Measurements from ENCODE around the gene MB.
"Not testable (repeated sequence)": the region's sequence is repeated elsewhere in the genome, so short reads cannot be mapped to it uniquely, and the experiment has no call there.

Gene MB

DNA sequence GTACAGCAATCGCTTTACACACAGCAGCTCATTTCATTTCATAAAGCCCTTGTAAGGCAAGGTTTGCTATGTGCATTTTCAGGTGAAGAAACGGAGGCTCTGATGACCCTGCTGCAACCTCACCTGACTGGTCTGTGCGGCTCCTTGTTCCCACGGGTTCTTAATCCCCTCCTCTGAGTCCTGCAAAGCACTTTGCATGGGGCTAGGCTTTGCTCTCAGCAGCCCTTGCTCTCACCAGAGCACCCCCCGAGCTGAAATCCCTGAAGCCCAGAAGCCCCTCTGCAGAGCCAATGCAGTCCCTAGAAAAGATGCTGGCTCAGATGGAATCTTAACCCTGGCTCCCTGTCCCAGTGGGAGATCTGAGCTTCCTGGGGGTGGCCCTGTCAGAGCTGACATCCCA, 20.1 kb upstream of the MB start:
- DNase-seq = no peak

DNA sequence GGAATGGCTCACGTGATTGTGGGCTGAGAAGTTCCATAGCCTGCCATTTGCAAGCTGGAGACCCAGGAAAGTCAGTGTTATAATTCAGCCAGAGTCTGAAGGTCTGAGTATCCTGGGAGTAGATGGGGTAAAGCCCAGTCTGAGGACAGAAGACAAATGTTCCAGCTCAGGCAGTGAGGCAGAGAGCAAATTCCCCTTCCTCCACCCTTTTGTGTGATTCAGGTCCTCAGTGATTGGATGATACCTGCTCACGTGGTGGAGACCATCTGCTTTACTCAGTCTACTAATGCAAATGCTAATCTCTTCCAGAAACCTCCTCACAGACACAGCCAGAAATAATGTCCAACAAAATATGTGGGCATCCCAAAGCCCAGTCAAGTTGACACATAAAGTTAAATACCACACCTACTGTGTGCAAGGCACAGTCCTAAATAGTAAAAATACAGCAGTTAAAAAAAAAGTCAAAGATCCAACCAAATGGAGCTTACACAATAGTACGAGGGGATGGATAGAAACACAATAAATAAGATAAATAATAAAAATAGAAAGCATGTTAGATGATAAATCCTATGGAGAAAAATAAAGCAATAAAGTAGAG, 17.9 kb upstream of the MB start:
- no peak for DNase-seq

DNA sequence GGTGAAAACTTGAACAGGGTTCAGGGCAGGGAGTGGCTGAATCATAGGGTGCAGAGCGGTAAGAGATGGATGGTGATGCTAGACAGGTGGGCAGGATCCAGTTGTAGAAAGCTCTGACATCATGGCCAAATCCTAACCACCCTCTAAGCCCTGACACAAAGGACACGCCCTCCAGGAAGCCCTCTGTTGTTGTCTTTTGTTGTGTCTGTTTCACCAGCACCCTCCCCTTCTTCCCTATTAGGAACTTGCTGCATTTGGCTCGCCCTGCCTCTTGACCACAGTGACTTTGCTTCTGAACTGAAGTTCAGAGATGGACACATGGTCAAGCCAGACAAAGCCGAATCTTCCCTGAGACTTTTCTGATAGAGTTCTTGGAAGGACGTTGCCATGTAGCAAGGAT, 16.9 kb upstream of the MB start:
- no peak for DNase-seq

DNA sequence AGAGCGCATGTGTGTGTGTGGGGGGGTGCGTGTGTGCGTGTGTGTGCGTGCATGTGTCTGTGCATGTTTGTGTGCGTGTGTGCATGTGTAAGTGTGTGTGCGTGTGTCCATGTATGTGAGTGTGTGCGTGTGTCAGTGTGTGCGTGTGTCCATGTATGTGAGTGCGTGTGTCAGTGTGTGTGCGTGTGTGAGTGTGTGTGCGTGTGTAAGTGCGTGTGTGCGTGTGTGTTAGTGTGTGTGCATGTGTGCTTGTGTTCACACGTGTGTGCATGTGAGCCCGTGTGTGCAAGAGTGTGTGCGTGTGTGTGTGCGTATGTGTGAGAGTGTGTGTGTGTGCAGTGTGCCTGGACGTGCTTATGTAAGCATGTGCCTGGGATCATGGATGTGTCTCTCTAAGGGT, 16.4 kb upstream of the MB start:
- no peak for DNase-seq

DNA sequence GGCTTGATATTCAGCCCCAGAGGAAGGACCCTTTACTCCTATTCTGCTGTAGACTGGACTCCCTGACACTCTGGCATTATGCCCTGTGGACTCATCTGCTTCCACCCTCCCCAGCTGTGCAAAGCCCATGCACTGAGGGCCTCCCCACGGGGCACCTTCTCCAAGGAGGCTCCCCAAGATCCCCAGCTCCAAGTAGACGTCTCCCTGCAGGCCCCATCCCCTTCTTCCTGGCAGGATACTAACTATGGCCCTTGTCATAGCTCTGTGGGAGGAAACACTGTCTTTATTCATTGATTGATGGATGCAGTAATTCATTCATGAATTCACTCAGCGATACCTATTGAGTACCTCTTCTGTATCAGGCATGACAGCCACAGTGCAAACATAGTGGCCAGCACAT, 15.8 kb upstream of the MB start:
- DNase-seq = no peak

DNA sequence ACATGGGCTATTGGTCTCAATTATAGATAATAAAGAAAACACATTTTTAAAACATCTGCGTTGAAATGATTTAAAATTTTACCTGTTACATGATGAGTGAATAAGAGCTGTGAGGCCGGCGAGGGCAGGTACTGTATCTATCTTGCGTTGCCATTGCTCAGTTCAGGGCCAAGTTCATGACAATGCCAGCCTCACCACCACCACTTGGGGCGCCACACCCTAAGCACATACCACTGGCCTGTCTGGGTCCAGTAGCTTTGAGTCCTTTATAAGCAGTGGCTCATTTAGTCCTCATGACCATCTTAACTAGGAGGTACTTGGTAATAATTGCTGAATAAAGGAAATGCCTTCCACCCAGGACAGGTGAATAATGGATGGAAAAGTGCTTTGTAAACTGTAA, 14.5 kb upstream of the MB start:
- DNase-seq = peak; percentile 42

DNA sequence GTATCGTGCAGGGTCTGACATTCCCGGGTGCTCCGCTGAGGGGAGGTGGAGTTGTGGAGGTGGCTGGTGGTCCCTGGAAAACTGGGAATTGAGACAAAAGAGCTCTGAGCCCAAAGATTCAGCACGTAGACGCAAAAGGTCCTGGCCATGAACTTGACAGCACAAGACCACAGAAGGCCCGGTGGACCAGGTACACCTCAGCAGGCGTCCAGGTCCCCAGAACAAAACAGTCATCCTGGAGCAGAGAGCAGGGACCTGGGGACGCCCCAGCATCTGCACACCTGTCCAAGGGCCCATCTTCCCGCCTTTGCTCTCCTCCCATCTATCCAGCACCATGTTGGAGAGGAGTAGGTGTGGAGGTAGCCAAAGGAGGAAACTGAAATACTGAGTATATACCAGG, 13.8 kb upstream of the MB start:
- DNase-seq = no peak

DNA sequence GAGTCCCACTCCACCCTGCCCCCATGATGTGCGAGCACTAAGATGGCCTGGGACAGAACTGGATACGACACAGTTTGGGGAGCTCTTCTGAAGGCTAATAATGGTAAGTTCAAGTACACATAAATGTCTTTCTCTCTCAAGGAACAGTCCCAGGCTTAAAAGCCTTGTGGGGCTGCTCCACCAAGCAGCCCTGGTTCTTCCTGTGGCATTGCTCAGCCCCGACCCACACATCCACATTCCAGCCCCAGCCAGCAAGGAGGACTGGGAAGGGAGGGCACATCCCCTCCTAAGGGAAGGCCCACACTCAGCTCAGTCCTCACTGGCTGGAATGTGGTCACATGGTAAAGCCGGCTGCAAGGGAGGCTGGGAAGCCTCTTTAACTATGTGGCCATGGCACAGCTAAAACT, 13.3 kb upstream of the MB start:
- DNase-seq = peak; percentile 90

DNA sequence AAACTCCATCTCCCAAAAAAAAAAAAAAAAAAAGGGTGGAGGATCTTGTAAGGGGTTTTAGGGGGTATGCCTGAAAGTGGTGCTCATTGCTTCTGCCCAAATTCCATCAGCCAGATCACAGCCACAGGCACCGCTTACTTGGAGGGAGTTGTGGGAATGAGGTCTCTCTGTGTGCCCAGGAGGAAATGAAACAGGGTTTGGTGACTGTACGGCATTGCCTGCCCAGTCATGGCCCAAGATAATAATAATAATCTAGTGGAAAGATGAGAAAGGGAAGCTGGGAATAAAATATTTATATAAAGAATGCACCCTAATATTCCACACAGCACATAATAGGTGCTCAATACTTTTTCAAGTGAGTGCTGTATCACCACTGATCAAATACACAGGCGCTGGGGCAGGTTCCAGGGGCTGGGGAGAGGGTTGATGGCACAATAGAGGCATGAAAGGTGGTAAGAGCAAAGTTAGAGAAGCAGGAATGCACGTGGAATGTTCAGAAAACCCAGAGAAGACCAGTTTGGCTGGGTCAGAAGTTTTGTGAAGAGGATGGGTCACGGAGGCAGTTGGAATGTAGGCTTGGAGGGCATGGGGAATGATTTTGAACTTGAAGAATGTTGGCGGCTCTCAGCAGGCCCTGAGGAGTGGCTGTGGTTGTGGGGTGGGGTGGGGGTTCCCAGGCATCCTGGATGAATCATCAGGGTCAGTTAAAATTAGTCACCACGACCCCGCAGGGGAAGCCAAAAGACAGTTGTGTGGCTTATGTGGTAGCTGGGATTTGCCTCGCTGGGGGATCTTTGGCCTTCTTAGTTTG, 12.5 kb upstream of the MB start:
- DNase-seq = peak; percentile 100

DNA sequence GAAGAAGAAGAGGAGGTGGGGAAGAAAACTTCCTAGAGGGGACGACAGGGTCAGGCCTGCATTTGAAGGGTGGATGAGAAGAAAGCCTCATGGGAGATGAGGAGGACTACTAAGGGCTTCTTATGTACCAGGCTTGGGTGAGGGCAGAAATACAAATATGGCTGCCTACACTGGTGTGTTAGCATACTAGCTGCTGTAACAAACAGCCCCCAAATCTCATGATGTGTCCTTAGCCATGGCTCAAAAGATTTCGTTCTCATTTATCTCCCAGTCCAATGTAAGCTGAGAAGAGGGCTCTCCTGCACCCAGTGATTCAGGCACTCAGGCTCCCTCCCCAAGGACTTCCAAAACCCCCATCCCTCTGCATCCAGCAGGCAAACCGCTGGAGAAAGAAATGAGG, 11.6 kb upstream of the MB start:
- no peak for DNase-seq

DNA sequence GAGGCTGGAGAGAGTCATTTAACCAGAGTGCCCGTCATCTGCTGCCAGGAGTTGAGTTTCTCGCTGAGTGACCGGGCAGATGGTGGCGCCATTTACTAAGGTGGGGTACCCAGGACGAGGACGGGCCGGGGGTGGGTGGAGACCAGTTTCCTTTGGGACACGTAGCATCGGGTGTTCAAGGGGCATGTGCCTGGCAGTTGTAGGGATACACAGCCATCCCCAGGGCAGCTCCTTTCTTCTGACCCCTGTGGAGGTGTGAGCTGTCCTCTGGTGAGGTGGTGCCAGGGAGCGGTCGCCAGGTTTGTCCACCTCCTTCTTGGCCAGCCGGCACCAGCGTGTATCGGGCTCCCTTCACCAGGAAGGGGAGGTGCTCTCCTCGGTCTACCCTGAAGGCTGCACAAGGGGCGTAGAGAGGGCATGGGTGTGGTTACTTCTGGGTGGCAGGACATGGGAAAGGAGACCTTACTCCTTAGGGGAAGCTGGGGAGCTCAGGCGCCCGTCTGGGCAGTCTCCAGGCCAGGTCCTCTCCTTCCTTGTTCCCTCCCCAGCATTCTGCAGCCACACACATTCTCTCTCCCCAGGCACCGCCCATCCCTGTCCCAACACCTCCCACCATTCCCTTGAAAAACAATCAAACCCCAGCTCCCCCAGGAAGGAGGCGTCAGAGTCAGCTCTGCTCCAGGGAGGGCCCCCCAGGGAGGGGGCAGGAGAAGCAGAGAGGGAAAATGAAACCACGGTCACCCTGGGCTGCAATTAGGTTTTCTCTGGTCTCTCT, 10.3 kb upstream of the MB start:
- peak; percentile 99 for DNase-seq

DNA sequence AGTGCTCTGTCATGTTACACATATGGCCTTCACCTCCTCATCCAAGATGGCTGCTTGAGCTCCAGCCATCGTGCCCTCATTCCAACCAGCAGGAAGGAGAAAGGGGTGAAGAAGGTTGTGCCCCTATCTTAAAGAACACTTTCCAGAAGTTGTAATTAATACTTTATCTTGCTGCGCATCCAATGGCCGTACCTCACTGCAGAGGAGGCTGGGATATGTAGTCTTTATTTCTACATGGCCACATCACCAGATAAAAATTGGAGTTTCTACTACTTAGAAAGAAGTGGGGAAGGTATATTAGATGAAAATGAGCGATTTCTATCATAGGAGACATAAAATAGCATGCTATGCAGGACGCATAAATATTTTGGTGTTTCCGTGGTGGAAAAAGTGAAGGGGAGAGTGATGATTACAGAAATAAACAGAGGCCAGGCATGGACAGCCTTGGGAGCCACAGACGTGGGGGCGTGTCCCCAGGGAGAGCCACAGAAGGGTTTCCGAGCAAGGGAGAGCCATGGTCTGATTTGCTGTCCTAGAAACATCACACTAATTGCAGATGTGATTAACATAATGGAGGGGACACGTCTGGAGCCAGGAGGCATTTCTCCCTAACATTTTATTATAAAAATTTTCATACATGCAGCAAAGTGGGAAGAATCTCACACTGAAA, 8.8 kb upstream of the MB start:
- DNase-seq = no peak

DNA sequence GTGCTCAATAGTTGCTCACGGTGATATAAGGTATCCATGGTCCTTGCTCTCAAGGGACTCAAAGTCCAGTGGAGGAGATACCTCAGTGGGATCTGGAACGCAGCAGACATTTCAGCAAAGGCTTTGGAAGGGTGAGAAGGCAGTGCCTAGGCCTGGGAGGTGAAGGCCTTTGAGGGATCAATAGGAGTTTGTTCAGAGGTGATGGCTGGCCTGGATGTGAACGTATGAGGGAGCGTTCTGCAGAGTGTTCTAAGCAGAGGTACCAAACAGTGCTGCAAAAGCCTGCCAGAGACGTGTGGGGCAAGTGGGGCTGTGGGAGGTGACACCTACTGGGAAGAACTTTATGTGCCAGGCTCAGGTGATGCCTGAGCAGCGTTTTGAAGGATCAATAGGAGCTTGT, 7.4 kb upstream of the MB start:
- DNase-seq = no peak

DNA sequence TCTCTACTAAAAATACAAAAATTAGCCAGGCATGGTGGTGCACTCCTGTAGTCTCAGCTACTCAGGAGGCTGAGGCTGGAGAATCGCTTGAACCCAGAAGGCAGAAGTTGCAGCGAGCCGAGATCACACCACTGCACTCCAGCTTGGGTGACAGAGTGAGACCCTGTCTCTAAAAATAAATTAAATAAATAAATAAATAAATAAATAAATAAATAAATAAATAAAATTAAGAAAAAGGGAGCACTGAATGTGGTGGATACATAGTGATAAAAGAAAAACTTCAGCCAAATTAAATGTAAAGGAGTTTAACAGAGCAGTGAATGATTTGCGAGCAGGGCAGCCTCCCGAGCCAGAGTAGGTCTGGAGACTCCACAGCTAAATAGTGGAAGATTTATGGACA, 6.8 kb upstream of the MB start:
- not testable (repeated sequence) for DNase-seq

DNA sequence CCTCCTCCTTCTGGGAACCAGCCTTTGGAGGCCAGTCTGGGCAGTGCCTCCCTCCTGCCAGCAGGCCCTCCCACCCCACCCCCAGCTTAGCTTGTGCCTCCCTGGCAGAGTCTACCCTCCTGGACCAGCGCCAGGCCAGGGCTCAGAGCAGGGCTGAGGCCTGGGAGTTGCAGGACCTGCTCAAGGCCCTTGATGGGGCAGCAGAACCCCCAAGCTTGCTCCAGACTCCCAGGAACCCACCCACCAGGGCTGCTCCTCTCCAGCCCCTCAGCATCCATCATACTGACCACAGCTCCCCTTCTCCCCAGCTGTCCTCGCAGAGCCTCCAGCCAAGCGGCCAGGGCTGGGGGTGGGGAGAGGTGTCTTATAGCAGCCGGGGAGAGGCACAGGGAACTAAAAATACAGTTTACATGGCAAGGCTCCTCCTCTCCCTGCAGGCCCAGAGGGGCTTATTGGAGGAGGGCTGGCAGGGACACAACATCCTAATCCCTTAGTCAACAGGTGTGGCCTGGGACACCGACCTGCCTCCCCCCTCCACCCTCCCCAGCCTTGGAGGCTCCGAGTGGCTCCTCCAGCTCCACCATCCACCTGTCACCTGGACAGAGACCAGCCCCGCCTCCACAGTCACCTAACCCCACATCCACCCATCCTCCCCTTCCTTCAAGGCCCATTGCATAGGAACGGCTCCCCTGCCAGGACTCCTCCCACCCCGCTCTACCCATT, 5.2 kb upstream of the MB start:
- no peak for DNase-seq

DNA sequence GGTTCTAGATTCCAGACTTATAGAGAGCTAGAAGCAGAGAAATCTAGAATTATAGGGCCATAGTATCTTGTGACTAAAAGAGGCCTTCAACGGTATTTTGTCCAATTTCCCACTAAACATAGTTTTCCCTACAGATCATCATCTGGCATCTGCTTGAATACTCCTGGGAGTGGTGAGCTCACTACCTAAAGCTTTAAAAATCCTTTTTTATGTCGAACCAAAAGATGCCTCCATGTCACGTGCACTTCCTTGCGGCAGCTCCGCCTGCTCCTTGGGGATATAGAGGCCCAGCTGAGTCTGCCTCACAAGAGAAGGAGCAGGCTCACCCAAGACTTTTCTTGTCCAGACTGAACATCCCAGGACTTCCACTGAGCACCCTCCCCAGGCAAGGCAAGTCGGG, 4.3 kb upstream of the MB start:
- peak; percentile 44 for DNase-seq

DNA sequence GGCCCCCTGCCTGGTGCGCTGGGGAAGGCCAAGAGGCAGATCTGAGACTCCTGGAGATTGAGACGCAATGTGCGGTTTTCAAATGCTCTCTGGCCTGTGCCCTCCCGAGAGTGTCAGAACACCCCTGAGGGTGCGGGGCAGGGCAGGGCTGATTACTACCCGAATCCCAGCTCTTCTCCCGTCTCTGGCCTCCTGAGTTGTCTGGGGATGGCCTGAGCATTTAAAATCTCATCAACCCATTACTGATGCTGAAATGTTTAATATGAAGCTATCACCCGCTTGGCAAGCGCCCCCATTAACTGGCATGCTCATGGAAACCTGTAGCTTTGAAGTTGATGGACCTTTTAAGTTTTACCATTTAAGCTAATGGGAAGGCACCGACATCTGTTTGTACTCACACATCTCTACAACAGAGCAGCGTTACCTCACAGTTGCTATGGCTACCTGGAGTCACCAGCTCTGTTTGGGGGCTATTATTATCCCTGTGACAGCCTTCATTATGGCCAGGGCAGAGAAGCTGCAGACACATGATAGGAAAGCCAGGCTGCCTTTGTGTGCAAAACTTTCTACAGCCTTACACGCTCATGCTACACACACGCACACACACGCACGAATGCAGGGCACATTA, 3.6 kb upstream of the MB start:
- peak; percentile 42 for DNase-seq

DNA sequence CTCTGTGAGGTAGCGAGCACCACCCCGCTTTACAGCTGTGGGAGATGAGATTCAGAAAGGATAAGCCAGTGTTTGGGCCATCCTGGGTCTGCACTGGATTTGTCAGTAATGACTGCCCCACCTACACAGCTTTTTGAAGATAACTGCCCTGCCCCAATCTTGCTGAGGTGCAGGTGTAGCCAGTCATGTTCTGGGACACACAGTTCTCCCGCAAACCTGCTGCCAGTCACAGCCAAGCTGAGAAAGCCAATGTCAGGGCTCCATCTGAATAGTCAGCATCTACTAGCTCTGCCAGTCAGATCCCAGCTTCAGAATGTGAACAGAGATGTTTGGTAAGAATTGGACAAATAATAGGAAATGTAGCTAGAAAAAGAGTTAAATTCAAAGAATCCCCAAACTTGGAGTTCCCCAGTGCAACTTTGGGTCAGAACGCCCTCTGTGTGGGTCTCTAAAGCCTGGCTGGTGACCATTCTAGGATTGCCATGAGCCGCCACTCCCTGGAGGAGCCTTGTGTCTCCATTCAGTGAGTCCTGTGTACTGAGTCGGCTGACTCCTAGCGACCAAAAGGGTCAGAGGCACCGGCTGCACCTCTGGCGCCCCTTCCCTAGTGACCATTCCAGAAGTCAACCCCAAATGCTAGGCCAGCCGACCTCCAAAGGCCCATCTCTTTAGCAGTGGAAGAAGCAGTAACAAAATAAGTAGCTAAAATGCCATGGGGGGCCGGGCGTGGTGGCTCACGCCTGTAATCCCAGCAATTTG, 2.4 kb upstream of the MB start:
- no peak for DNase-seq

DNA sequence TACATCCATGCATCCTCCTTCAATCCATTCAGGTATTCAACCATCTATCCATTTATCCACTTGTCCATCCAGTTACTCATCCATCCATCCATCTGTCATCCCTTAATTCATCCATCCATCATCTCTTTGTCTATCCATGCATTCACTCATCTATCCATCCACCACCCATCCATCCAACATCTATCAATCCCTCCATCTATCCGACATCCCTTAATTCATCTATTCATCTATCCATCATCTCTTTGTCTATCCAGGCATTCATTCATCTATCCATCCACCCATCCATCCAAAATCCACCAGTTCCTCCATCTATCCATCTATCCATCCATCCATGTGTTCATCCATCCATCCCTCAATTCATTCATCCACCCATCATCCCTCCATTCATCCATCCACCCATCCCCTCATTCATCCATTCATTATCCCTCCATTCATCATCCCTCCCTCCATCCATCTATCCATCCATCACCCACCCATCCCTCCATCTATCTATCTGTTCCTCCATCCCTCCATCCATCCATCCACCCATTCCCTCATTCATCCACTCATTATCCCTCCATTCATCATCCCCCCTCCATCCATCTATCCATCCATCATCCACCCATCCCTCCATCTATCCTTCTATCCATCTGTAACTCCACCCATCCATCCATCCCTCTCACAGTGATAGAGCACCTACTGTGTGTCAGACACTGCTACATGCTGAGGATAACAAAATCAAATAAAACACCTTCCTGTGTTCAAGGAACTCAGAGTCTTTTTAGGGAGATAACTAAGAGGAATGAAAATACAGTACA, 1.5 kb upstream of the MB start:
- no peak for DNase-seq

DNA sequence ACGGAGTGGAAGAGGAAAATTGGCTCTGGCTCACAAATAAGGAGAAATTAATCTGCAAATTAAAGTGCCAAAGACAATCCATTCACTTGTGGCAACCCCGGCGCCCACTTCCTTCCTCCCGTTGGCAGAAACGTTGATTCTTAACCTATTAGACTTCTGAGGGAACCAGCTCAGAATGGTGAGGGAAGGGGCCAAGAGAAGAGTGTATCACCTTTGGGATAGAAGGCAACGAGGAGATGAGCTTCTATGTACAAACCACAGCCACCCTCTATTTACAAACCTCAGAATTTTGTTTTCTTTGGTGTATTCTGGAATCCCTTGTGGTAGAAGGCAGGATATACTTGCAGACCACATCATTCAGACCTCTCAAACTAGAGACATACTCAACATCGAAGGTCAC, 1.1 kb downstream of the MB start:
- no peak for DNase-seq

All from fibroblast of skin of scalp (primary cell).